ENCODE data around the gene NOS2.
"Not testable (repeated sequence)": the region's sequence is repeated elsewhere in the genome, so short reads cannot be mapped to it uniquely, and the experiment has no call there.

NOS2 gene

GRCh38 chr17:27788919-27789318 lies 11.4 kb downstream of the NOS2 start:
- no peak for DNase-seq (ENCODE audit: low read depth in 3 of 3)

GRCh38 chr17:27783440-27784350 lies 16.6 kb downstream of the NOS2 start:
- no peak for DNase-seq (ENCODE audit: low read depth in 3 of 3)

- DNase-seq (ENCODE audit: low read depth in 3 of 3) = no peak
Observed at GRCh38 chr17:27782791-27783206, 17.5 kb downstream of the NOS2 start.

GRCh38 chr17:27780828-27781404 lies 19.4 kb downstream of the NOS2 start:
- no peak for DNase-seq (ENCODE audit: low read depth in 3 of 3)

- DNase-seq (ENCODE audit: low read depth in 3 of 3) = no peak
Observed at GRCh38 chr17:27780092-27780827, 20.1 kb downstream of the NOS2 start.

- DNase-seq (ENCODE audit: low read depth in 3 of 3) = no peak
Observed at GRCh38 chr17:27778183-27778582, 22.1 kb downstream of the NOS2 start.

GRCh38 chr17:27776882-27777624 lies 23.3 kb downstream of the NOS2 start:
- DNase-seq (ENCODE audit: low read depth in 3 of 3) = no peak

- DNase-seq (ENCODE audit: low read depth in 3 of 3) = no peak
Observed at GRCh38 chr17:27771586-27771985, 28.7 kb downstream of the NOS2 start.

- DNase-seq (ENCODE audit: low read depth in 3 of 3) = no peak
Observed at GRCh38 chr17:27770877-27771276, 29.5 kb downstream of the NOS2 start.

GRCh38 chr17:27768858-27769410 lies 31.4 kb downstream of the NOS2 start:
- no peak for DNase-seq (ENCODE audit: low read depth in 3 of 3)

- DNase-seq (ENCODE audit: low read depth in 3 of 3) = no peak
Observed at GRCh38 chr17:27766438-27766837, 33.9 kb downstream of the NOS2 start.

- DNase-seq (ENCODE audit: low read depth in 3 of 3) = no peak
Observed at GRCh38 chr17:27765353-27765752, 35.0 kb downstream of the NOS2 start.

- DNase-seq (ENCODE audit: low read depth in 3 of 3) = no peak
Observed at GRCh38 chr17:27764589-27764988, 35.7 kb downstream of the NOS2 start.

GRCh38 chr17:27762527-27763305 lies 37.6 kb downstream of the NOS2 start:
- no peak for DNase-seq (ENCODE audit: low read depth in 3 of 3)

- DNase-seq (ENCODE audit: low read depth in 3 of 3) = not testable (repeated sequence)
Observed at GRCh38 chr17:27760931-27761330, 39.4 kb downstream of the NOS2 start.

- DNase-seq (ENCODE audit: low read depth in 3 of 3) = peak; percentile 38 to 61 (median 45)
Observed at GRCh38 chr17:27760069-27760885, 40.1 kb downstream of the NOS2 start.

- no peak for DNase-seq (ENCODE audit: low read depth in 3 of 3)
Observed at GRCh38 chr17:27759528-27759927, 40.8 kb downstream of the NOS2 start.

- DNase-seq (ENCODE audit: low read depth in 3 of 3) = peak; percentile 8 to 18 (median 14)
Observed at GRCh38 chr17:27756467-27757371, 43.6 kb downstream of the NOS2 start.
